Measurements from ENCODE around the gene GRIN2D. TPM values are rescaled to one million over a fixed set of nuclear protein-coding genes. Genes with fewer than 3 reads are reported as not detected.

Gene GRIN2D
- polyA plus RNA-seq, 1 experiment: 0.07 TPM

DNA sequence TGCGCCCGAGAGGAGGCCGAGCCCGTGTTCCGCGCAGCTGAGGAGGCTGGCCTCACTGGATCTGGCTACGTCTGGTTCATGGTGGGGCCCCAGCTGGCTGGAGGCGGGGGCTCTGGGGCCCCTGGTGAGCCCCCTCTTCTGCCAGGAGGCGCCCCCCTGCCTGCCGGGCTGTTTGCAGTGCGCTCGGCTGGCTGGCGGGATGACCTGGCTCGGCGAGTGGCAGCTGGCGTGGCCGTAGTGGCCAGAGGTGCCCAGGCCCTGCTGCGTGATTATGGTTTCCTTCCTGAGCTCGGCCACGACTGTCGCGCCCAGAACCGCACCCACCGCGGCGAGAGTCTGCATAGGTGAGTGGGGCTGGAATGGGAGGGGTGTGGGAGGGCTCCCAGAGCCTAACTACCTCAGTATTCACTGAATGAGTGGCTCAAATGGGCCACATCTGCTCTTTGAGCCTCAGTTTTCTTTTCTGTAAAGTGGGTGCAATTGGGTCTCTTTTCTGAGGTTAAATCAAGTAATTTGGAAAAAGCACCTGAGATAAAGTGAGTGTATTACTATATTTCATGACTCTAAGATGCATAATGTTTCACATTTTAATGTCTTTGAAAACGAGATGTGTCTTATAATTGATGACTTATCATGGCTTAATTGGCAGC, 11.7 kb downstream of the GRIN2D start:
- ChIA-PET CTCF (interaction anchor here (1.4 to 5.4 kb wide), 3 partner anchors 14 to 40 kb away, joined by 9 to 42 read pairs (median 9); partner anchors contain the start of gene KDELR1), POLR2A (no interaction called here)
- DNase-seq (ENCODE audit: low read depth, low spot score): no peak
- TF ChIP-seq, protein P1, sequence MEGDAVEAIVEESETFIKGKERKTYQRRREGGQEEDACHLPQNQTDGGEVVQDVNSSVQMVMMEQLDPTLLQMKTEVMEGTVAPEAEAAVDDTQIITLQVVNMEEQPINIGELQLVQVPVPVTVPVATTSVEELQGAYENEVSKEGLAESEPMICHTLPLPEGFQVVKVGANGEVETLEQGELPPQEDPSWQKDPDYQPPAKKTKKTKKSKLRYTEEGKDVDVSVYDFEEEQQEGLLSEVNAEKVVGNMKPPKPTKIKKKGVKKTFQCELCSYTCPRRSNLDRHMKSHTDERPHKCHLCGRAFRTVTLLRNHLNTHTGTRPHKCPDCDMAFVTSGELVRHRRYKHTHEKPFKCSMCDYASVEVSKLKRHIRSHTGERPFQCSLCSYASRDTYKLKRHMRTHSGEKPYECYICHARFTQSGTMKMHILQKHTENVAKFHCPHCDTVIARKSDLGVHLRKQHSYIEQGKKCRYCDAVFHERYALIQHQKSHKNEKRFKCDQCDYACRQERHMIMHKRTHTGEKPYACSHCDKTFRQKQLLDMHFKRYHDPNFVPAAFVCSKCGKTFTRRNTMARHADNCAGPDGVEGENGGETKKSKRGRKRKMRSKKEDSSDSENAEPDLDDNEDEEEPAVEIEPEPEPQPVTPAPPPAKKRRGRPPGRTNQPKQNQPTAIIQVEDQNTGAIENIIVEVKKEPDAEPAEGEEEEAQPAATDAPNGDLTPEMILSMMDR (IDR thresholded peaks at IDR 0.05; ENCODE audit: low read depth, low read length): no peak
- H3K4me3 ChIP-seq (ENCODE audit: low read depth, low read length): no peak overlapping the region
- no peak overlapping the region for H3K27ac ChIP-seq (ENCODE audit: low read depth, low read length)
- H3K9me3 ChIP-seq (ENCODE audit: control insufficient read depth, insufficient read depth, low read length): no peaks in the 10 kb centered on the region; the same call in none of the 2 replicates
- H3K27me3 ChIP-seq (ENCODE audit: control insufficient read depth, insufficient read depth, low read length): no peaks in the 10 kb centered on the region

DNA sequence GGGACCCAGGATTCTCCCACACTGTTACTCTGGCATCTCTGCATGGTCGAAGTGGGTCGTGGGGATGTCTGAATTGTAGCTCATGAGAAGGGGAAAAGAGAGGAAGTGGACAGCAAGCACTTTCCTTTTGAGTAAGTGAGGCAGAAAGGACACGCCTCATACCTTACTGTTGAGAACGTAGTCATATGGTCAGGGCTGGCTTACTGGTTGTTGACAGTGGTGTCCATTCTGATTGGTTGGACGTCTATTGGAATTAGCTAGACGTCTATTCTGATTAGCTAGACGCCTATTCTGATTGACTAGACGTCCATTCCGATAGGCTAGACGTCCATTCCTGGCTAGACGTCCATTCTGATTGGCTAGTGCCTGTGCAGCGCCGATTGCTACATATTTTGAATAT, 12.4 kb downstream of the GRIN2D start:
- Histone ChIP-seq H3K27me3 (ENCODE audit: control insufficient read depth, insufficient read depth, low read length) (no peaks in the 10 kb centered on the region), H3K9me3 (ENCODE audit: control insufficient read depth, insufficient read depth, low read length) (no peaks in the 10 kb centered on the region; the same call in 1 of the 2 replicates), H3K27ac (ENCODE audit: low read depth, low read length) (peak overlapping the region; percentile 21), H3K4me3 (ENCODE audit: low read depth, low read length) (no peak overlapping the region)
- TF ChIP-seq, protein P1 (IDR thresholded peaks at IDR 0.05; ENCODE audit: low read depth, low read length): no peak
- CTCF ChIA-PET: interaction anchor here (1.4 kb wide), 1 partner anchor 15 kb away, joined by 9 read pairs; the partner anchor contains the start of gene KDELR1
- POLR2A ChIA-PET: no interaction called here
- DNase-seq (ENCODE audit: low read depth, low spot score): no peak

DNA sequence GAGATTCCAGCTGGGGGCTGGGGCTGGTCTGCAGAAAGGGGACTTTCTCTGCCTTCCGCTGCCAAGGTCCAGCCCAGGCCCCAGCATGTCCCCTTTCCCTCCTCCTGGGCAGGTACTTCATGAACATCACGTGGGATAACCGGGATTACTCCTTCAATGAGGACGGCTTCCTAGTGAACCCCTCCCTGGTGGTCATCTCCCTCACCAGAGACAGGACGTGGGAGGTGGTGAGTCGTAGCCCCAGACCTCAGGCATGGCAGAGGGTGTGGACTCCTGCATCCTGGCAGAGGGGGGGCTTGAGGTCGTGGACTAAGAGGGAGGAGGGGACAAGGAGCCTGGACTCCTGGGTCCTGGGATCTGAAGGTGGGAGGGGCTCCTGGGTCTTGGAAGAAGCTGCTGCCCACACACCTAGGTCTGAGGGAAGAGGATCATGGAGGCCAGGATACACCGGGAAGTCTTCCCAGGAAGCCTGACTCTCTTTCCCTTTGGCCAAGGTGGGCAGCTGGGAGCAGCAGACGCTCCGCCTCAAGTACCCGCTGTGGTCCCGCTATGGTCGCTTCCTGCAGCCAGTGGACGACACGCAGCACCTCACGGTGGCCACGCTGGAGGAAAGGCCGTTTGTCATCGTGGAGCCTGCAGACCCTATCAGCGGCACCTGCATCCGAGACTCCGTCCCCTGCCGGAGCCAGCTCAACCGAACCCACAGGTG, 20.6 kb downstream of the GRIN2D start:
- H3K27ac ChIP-seq (ENCODE audit: low read depth, low read length): no peak overlapping the region
- ChIA-PET POLR2A (no interaction called here), CTCF (interaction anchor here (0.5 to 0.7 kb wide), 3 partner anchors 10 to 170 kb away, joined by 4 to 8 read pairs (median 4); no protein-coding TSS in a partner anchor)
- no peak overlapping the region for H3K4me3 ChIP-seq (ENCODE audit: low read depth, low read length)
- H3K9me3 ChIP-seq (ENCODE audit: control insufficient read depth, insufficient read depth, low read length): no peaks in the 10 kb centered on the region; the same call in 1 of the 2 replicates
- no peaks in the 10 kb centered on the region for H3K27me3 ChIP-seq (ENCODE audit: control insufficient read depth, insufficient read depth, low read length)
- TF ChIP-seq, protein P1 (IDR thresholded peaks at IDR 0.05; ENCODE audit: low read depth, low read length): no peak
- no peak for DNase-seq (ENCODE audit: low read depth, low spot score)

DNA sequence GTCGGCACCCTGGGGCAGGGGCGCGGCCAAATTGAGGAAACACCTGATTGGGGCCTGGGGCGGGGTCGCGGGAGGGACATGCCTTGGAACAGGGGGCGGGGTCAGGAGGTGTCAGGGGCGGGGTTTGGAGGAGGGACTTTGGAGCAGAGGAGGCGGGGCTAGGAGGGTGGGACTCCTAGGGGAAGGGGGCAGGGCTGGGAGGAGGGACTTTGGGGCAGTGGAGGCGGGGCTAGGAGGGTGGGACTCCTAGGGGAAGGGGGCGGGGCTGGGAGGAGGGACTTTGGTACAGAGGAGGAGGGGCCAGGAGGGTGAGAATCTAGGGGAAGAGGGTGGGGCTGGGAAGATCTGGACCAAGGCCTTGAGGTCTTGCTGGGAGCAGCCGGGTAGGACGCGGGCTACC, 21.9 kb downstream of the GRIN2D start:
- DNase-seq (ENCODE audit: low read depth, low spot score): no peak
- H3K9me3 ChIP-seq (ENCODE audit: control insufficient read depth, insufficient read depth, low read length): no peaks in the 10 kb centered on the region; the same call in 1 of the 2 replicates
- no peaks in the 10 kb centered on the region for H3K27me3 ChIP-seq (ENCODE audit: control insufficient read depth, insufficient read depth, low read length)
- CTCF ChIA-PET: no interaction called here
- H3K27ac ChIP-seq (ENCODE audit: low read depth, low read length): no peak overlapping the region
- TF ChIP-seq, protein P1 (IDR thresholded peaks at IDR 0.05; ENCODE audit: low read depth, low read length): no peak
- H3K4me3 ChIP-seq (ENCODE audit: low read depth, low read length): no peak overlapping the region
- POLR2A ChIA-PET: no interaction called here

DNA sequence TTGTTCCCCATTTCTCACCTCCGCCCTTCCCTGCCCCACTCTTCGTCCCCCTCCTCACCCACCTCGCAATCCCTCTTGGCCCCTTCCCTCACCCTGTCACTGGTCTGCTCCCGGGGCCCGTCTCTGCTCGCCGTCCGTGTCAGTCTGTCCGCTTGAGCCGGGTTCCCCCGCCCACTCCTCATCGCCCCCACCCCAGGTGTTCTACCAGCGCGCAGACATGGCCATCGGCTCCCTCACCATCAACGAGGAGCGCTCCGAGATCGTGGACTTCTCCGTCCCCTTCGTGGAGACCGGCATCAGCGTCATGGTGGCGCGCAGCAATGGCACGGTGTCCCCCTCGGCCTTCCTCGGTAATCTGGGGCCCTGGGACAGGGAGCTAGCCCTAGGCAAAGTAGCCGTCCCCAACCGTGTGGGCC, 22.3 kb downstream of the GRIN2D start:
- Histone ChIP-seq H3K27me3 (ENCODE audit: control insufficient read depth, insufficient read depth, low read length) (no peaks in the 10 kb centered on the region), H3K4me3 (ENCODE audit: low read depth, low read length) (no peak overlapping the region), H3K27ac (ENCODE audit: low read depth, low read length) (no peak overlapping the region), H3K9me3 (ENCODE audit: control insufficient read depth, insufficient read depth, low read length) (no peaks in the 10 kb centered on the region; the same call in 1 of the 2 replicates)
- TF ChIP-seq, protein P1 (IDR thresholded peaks at IDR 0.05; ENCODE audit: low read depth, low read length): no peak
- DNase-seq (ENCODE audit: low read depth, low spot score): no peak
- ChIA-PET POLR2A (no interaction called here), CTCF (no interaction called here)

Data from AG04450 (cell line).